Skeletal muscle satellite cell (primary cell): ENCODE results near the gene BCL11A. TPM values are rescaled to one million over a fixed set of nuclear protein-coding genes. Genes with fewer than 3 reads are reported as not detected.

Experiments
- H3K27me3 ChIP-seq: 2 replicates; pipeline ENCODE4 v1.7.0; 2013; ENCODE audit warnings: low read length; ENCODE audit not compliant: control insufficient read depth, insufficient read depth
- H3K36me3 ChIP-seq: 2 replicates; pipeline ENCODE4 v1.7.0; 2013; ENCODE audit warnings: mild to moderate bottlenecking, control low read depth, low read length; ENCODE audit not compliant: insufficient read depth
- H3K4me1 ChIP-seq: 2 replicates; pipeline ENCODE4 v1.7.0; 2013; ENCODE audit warnings: low read length; ENCODE audit not compliant: control insufficient read depth, insufficient read depth
- H3K4me2 ChIP-seq: 2 replicates; pipeline ENCODE4 v1.7.0; 2013; ENCODE audit warnings: mild to moderate bottlenecking, low read length
- H3K4me3 ChIP-seq: 2 replicates; pipeline ENCODE4 v1.7.0; 2013; ENCODE audit warnings: low read length
- H3K9ac ChIP-seq: 2 replicates; pipeline ENCODE4 v1.7.0; 2013; ENCODE audit warnings: mild to moderate bottlenecking, low read depth, low read length, moderate library complexity
- H3K9me3 ChIP-seq: replicated peaks from 2 replicates; pipeline ENCODE4 v1.7.0; 2013; ENCODE audit warnings: mild to moderate bottlenecking, control low read depth, low read length
- total RNA-seq: library from RNA; depleted of rRNA; stranded (reverse); fragments of >200 nt; gene quantifications from 2 replicates; pipeline ENCODE4 v1.2.3, GENCODE V29; 2012; rRNA removed

The BCL11A gene
- 0.25 and 0.44 TPM in 2 replicates for total RNA-seq

GRCh38 chr2:60553495-60554073, at the start of gene BCL11A:
Gene BCL11A (minus strand): TSS chr2:60553654. CDS start chr2:60553270, 384 bp downstream.
- Histone ChIP-seq H3K36me3 (no peaks in the 10 kb centered on the region), H3K4me3 (peak within 1 kb of the TSS; percentile 86), H3K9ac (peak within 1 kb of the TSS; percentile 60), H3K9me3 (no peaks in the 10 kb centered on the region), H3K27me3 (peaks cover 64% of the 10 kb centered on the region), H3K4me2 (peak within 1 kb of the TSS; percentile 100), H3K4me1 (peaks cover 18% of the 10 kb centered on the region)

DNA sequence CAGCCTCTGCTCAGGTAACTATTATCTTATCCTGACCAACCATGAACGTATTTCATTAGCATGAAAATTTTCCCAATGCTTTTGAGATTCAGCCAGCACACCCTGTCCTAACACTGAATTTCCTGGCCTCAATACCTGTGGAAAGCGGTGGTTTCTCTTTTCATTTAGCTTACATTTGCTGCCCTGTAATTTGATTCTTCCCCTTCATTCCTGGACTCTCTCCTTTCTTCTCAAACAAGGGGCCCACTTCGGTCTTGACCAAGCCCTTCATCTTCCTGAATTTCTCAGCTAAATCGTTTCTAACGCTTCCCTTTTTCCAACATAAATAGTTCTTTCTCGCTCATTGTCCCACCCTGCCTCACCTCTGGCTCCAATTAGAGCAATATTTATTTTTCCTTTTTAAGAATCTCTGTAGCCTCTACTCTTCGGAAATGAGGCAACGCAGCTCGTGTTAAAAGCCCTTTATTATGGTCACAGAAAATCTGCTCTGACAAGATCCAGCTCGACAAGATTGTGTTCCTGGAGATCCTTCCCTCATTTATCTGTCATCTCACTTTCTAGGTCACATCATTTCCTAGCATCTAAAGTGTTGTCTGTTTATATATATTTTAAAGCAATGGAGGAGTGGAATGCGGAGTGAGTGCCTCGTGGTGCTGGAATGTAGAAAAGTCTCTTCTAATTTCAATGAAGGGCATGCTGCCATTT, 49.5 kb upstream of the BCL11A start:
- no peak overlapping the region for H3K4me2 ChIP-seq

GRCh38 chr2:60602388-60602787, 48.9 kb upstream of the BCL11A start:
- H3K4me3 ChIP-seq, result no peak overlapping the region
- H3K4me2 ChIP-seq, result no peak overlapping the region
- no peaks in the 10 kb centered on the region for H3K9me3 ChIP-seq
- H3K27me3 ChIP-seq, result peaks cover 5% of the 10 kb centered on the region
- no peak overlapping the region for H3K9ac ChIP-seq
- no peaks in the 10 kb centered on the region for H3K4me1 ChIP-seq
- no peaks in the 10 kb centered on the region for H3K36me3 ChIP-seq

More for the DNA sequence above, 49.5 kb upstream of the BCL11A start:
- peaks cover 9% of the 10 kb centered on the region for H3K27me3 ChIP-seq
- H3K36me3 ChIP-seq, result no peaks in the 10 kb centered on the region
- no peaks in the 10 kb centered on the region for H3K4me1 ChIP-seq
- H3K9ac ChIP-seq, result no peak overlapping the region
- no peak overlapping the region for H3K4me3 ChIP-seq
- no peaks in the 10 kb centered on the region for H3K9me3 ChIP-seq

DNA sequence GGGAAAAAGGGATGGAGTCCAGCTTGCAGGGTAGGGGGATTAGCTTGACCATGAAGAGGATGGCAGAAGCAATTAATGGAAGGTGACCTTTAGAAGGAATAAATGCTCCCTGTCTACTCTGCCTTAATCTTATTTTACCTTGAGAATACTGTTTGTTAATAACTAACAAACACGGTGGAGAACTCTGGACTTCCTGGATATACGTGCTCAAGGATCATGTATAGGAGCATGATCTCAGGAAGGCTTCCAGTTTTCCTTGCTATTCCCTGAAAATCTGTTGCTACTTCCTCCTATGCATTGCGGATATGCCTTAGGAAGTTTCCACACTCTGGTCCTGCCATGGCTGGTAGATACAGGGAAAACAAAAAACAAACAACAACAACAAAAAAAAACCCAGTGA, 44.8 kb upstream of the BCL11A start:
- H3K9me3 ChIP-seq, result no peaks in the 10 kb centered on the region
- peaks cover 5% of the 10 kb centered on the region for H3K27me3 ChIP-seq
- H3K4me2 ChIP-seq, result no peak overlapping the region
- H3K4me3 ChIP-seq, result no peak overlapping the region
- H3K36me3 ChIP-seq, result no peaks in the 10 kb centered on the region
- no peak overlapping the region for H3K9ac ChIP-seq
- H3K4me1 ChIP-seq, result no peaks in the 10 kb centered on the region

DNA sequence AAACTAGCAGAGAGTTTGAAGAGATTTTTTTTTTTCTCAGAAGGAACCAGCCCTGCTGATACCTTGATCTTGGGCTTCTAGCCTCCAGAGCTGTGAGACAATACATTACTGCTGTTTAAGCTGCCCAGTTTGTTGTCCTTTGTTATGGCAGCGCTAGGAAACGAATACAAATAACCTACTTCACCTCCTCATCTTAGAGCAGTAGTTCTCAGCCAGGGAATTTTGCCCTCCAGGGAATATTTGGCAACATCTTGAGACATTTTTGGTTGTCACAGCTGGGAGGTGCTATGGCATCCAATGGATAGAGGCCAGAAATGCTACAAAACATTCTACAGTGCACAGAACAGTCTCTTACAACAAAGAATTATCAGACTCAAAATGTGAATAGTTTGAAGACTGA, 43.9 kb upstream of the BCL11A start:
- Histone ChIP-seq H3K4me1 (no peaks in the 10 kb centered on the region), H3K9me3 (no peaks in the 10 kb centered on the region), H3K36me3 (no peaks in the 10 kb centered on the region), H3K4me2 (no peak overlapping the region), H3K9ac (no peak overlapping the region), H3K27me3 (peaks cover 5% of the 10 kb centered on the region), H3K4me3 (no peak overlapping the region)

DNA sequence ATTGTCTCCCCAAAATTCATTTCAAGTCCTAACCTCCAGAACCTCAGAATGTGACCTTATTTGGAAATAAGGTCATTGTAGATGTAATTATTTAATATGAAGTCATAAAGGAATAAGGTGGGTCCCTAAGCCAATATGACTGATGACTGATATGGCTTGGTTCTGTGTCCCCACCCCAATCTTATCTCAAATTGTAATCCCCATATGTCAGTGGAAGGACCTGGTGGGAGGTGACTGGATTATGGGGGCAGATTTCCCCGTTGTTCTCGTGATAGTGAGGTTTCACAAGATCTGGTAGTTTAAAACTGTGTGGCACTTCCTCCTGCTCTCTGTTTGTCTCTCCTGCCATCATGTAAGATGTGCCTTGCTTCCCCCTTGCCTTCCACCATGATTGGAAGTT, 43.0 kb upstream of the BCL11A start:
- no peak overlapping the region for H3K4me3 ChIP-seq
- H3K4me1 ChIP-seq, result no peaks in the 10 kb centered on the region
- no peaks in the 10 kb centered on the region for H3K36me3 ChIP-seq
- peaks cover 5% of the 10 kb centered on the region for H3K27me3 ChIP-seq
- H3K9me3 ChIP-seq, result no peaks in the 10 kb centered on the region
- H3K9ac ChIP-seq, result no peak overlapping the region
- no peak overlapping the region for H3K4me2 ChIP-seq

- Histone ChIP-seq H3K36me3 (no peaks in the 10 kb centered on the region), H3K9me3 (no peaks in the 10 kb centered on the region), H3K27me3 (peaks cover 5% of the 10 kb centered on the region), H3K9ac (no peak overlapping the region), H3K4me3 (no peak overlapping the region), H3K4me1 (no peaks in the 10 kb centered on the region), H3K4me2 (no peak overlapping the region)
These were observed 42.5 kb upstream of the BCL11A start for GRCh38 chr2:60595953-60596352.

DNA sequence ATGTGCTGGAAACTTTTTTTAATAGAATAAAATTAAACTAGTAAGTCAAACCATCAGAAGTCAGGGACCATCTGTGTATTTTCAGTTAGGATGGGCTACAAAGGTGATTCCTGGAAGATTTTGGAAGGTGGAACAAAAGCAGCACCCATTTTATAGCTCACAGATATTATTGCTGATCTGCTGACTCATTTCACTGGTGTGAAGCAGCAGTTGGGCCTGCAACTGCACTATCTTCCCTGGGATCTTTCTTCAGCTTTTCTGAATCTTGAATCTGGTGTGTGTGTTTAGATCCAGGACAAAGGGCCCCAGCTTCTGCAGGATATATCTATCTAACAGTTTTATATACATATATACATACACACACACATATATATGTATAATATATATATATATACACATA, 35.6 kb upstream of the BCL11A start:
- no peaks in the 10 kb centered on the region for H3K9me3 ChIP-seq
- peaks cover 5% of the 10 kb centered on the region for H3K27me3 ChIP-seq
- no peaks in the 10 kb centered on the region for H3K36me3 ChIP-seq
- H3K4me2 ChIP-seq, result no peak overlapping the region
- no peak overlapping the region for H3K9ac ChIP-seq
- no peak overlapping the region for H3K4me3 ChIP-seq
- H3K4me1 ChIP-seq, result no peaks in the 10 kb centered on the region

GRCh38 chr2:60586081-60586480, 32.6 kb upstream of the BCL11A start:
- peaks cover 15% of the 10 kb centered on the region for H3K27me3 ChIP-seq
- no peaks in the 10 kb centered on the region for H3K9me3 ChIP-seq
- H3K36me3 ChIP-seq, result no peaks in the 10 kb centered on the region
- no peak overlapping the region for H3K4me3 ChIP-seq
- no peak overlapping the region for H3K4me2 ChIP-seq
- H3K4me1 ChIP-seq, result peaks cover 5% of the 10 kb centered on the region
- H3K9ac ChIP-seq, result no peak overlapping the region

- no peak overlapping the region for H3K4me3 ChIP-seq
- H3K4me1 ChIP-seq, result peaks cover 5% of the 10 kb centered on the region
- H3K9ac ChIP-seq, result no peak overlapping the region
- H3K9me3 ChIP-seq, result no peaks in the 10 kb centered on the region
- H3K27me3 ChIP-seq, result peaks cover 21% of the 10 kb centered on the region
- no peak overlapping the region for H3K4me2 ChIP-seq
- H3K36me3 ChIP-seq, result no peaks in the 10 kb centered on the region
These were observed 31.8 kb upstream of the BCL11A start for GRCh38 chr2:60585276-60585675.

- Histone ChIP-seq H3K27me3 (peaks cover 35% of the 10 kb centered on the region), H3K36me3 (no peaks in the 10 kb centered on the region), H3K9me3 (no peaks in the 10 kb centered on the region), H3K9ac (no peak overlapping the region), H3K4me3 (no peak overlapping the region), H3K4me2 (no peak overlapping the region), H3K4me1 (peaks cover 5% of the 10 kb centered on the region)
These were observed 30.1 kb upstream of the BCL11A start for GRCh38 chr2:60583604-60584003.
